HCT116 (cell line): ENCODE data around the gene NMRAL1. TPM values are rescaled to one million over a fixed set of nuclear protein-coding genes. Genes with fewer than 3 reads are reported as not detected.

Experiments
- ATAC-seq: fragments of 200-7000 bp; cut with Tn5 transposase; 2 replicates; pipeline ENCODE4 v1.9.1; 2020; ENCODE audit warnings: mild to moderate bottlenecking, moderate library complexity
- BruUV-seq: library from RNA; stranded (reverse); fragments of 400-500 nt; replicated peaks from 2 replicates; lab custom pipeline; 2021; lab: Mats Ljungman, UMichigan
- CTCF ChIA-PET: fragments of 300-600 bp; sonication (Branson Sonifier 250); formaldehyde crosslinking; loops from one replicate; lab custom pipeline; 2021; ENCODE audit warnings: antibody characterized with exemption; lab: Charles Lee
- POLR2A ChIA-PET: fragments of 300-600, 350-600 bp; sonication (Branson Sonifier 250); formaldehyde crosslinking; loops from one replicate; lab custom pipeline; 2021; ENCODE audit warnings: antibody characterized with exemption; lab: Charles Lee
- RAD21 ChIA-PET, 2 experiments: fragments of 300-600 bp; sonication (Branson Sonifier 250); formaldehyde crosslinking; loops; one replicate each; lab custom pipeline; 2023; ENCODE audit warnings: low total read pairs in 2 of 2; ENCODE audit not compliant: uncharacterized antibody in 2 of 2, unreplicated experiment in 2 of 2, low non-redundant PET in 1 of 2; lab: Charles Lee
- DNase-seq: peaks from one replicate; pipeline ENCODE4 v3.0.0-alpha.2; 2010; ENCODE audit warnings: low read depth, low spot score
- H2AFZ ChIP-seq: fragments of 200-600 bp; shearing (Covaris generic), sonication (generic); 2 replicates; pipeline ENCODE4 v1.6.1; 2017; ENCODE audit warnings: low read depth, mixed run types, mixed read lengths, antibody characterized with exemption, low read length; ENCODE audit not compliant: poor library complexity, severe bottlenecking
- H3K27ac ChIP-seq: 2 replicates; pipeline ENCODE4 v1.5.1; 2012; ENCODE audit warnings: low read depth, low read length
- H3K27me3 ChIP-seq: fragments of 200-600 bp; sonication (generic); 2 replicates; pipeline ENCODE4 v1.6.1; 2016; ENCODE audit warnings: mixed run types, low read length, mixed read lengths; ENCODE audit not compliant: insufficient read depth
- H3K36me3 ChIP-seq, 2 experiments: fragments of 200-500 bp in 1 of 2; fragments of 200-600 bp in 1 of 2; sonication (Bioruptor generic) in 1 of 2; sonication (generic) in 1 of 2; 2 replicates each; pipeline versions ENCODE4 v1.5.1 to v1.6.1; 2014 to 2016; ENCODE audit warnings: low read length in 2 of 2, inconsistent platforms in 1 of 2, mixed read lengths in 1 of 2, mixed run types in 1 of 2; ENCODE audit not compliant: insufficient read depth in 2 of 2, control insufficient read depth in 1 of 2
- H3K4me1 ChIP-seq, 2 experiments: fragments of 200-600 bp in 1 of 2; sonication (generic) in 1 of 2; 2 replicates each; pipeline versions ENCODE4 v1.5.1 to v1.6.1; 2012 to 2017; ENCODE audit warnings: low read length in 2 of 2, inconsistent platforms in 1 of 2, mild to moderate bottlenecking in 1 of 2, mixed read lengths in 1 of 2, mixed run types in 1 of 2, moderate library complexity in 1 of 2; ENCODE audit not compliant: insufficient read depth in 2 of 2, control insufficient read depth in 1 of 2
- H3K4me2 ChIP-seq: fragments of 200-600 bp; sonication (generic); 2 replicates; pipeline ENCODE4 v1.6.1; 2017; ENCODE audit warnings: mixed run types, low read length, mixed read lengths
- H3K4me3 ChIP-seq, 2 experiments: fragments of 200-600 bp in 1 of 2; sonication (generic) in 1 of 2; replicated peaks in 1 of 2; 2 replicates each; pipeline ENCODE4 v1.5.1; 2011 to 2016; ENCODE audit warnings: low read length in 2 of 2, control low read depth in 1 of 2, low read depth in 1 of 2, mild to moderate bottlenecking in 1 of 2, mixed read lengths in 1 of 2, mixed run types in 1 of 2
- H3K79me2 ChIP-seq: fragments of 200-600 bp; sonication (generic); 2 replicates; pipeline ENCODE4 v1.6.1; 2017; ENCODE audit warnings: mild to moderate bottlenecking, mixed run types, low read length, moderate library complexity, mixed read lengths; ENCODE audit not compliant: insufficient read depth
- H3K9ac ChIP-seq: fragments of 200-600 bp; sonication (generic); 2 replicates; pipeline ENCODE4 v1.6.1; 2016; ENCODE audit warnings: low read length, mixed read lengths
- H3K9me2 ChIP-seq: fragments of 200-600 bp; sonication (generic), shearing (Covaris generic); 2 replicates; pipeline ENCODE4 v1.6.1; 2017; ENCODE audit warnings: mixed run types, mild to moderate bottlenecking, moderate library complexity; ENCODE audit not compliant: insufficient read depth
- H3K9me3 ChIP-seq, 2 experiments: fragments of 200-500 bp in 1 of 2; fragments of 200-600 bp in 1 of 2; sonication (Bioruptor generic) in 1 of 2; sonication (generic) in 1 of 2; 2 replicates each; pipeline ENCODE4 v1.6.1; 2014 to 2017; ENCODE audit warnings: low read length in 2 of 2, mixed read lengths in 2 of 2, inconsistent platforms in 1 of 2, low read depth in 1 of 2, mild to moderate bottlenecking in 1 of 2, mixed run types in 1 of 2, moderate library complexity in 1 of 2; ENCODE audit not compliant: control insufficient read depth in 1 of 2, insufficient read depth in 1 of 2
- H4K20me1 ChIP-seq: fragments of 200-600 bp; sonication (generic), shearing (Covaris generic); 2 replicates; pipeline ENCODE4 v1.6.1; 2017; ENCODE audit warnings: mixed run types, mild to moderate bottlenecking, moderate library complexity; ENCODE audit not compliant: insufficient read depth
- CBX3 ChIP-seq: IDR thresholded peaks from 2 replicates; pipeline ENCODE4 v1.6.1; 2012; ENCODE audit warnings: low read depth
- CEBPB ChIP-seq: IDR thresholded peaks from 2 replicates; pipeline ENCODE4 v1.6.1; 2012; ENCODE audit warnings: low read depth
- EZH2 ChIP-seq: fragments of 200-600 bp; sonication (generic); IDR thresholded peaks from 2 replicates; pipeline ENCODE4 v1.6.1; 2017; ENCODE audit warnings: antibody characterized with exemption, mixed run types
- EZH2phosphoT487 ChIP-seq: fragments of 200-600 bp; IDR thresholded peaks from 2 replicates; pipeline ENCODE4 v1.6.1; 2018; ENCODE audit warnings: antibody characterized with exemption, borderline replicate concordance
- JUND ChIP-seq: IDR thresholded peaks from 2 replicates; pipeline ENCODE4 v1.6.1; 2012
- POLR2A ChIP-seq: IDR thresholded peaks from 2 replicates; pipeline ENCODE4 v1.7.0; 2011; ENCODE audit warnings: borderline replicate concordance; ENCODE audit not compliant: insufficient read depth, insufficient read length; ENCODE audit errors: extremely low read depth
- POLR2AphosphoS5 ChIP-seq: IDR thresholded peaks from 2 replicates; pipeline ENCODE4 v1.6.1; 2011; ENCODE audit warnings: mild to moderate bottlenecking, low read depth, low read length, moderate library complexity
- SP1 ChIP-seq: IDR thresholded peaks from 2 replicates; pipeline ENCODE4 v1.6.1; 2012; ENCODE audit warnings: low read depth
- SRF ChIP-seq: IDR thresholded peaks from 2 replicates; pipeline ENCODE4 v1.6.1; 2012; ENCODE audit warnings: low read depth
- intact Hi-C: fragments of 100-400 bp; cut with micrococcal nuclease; formaldehyde crosslinking; loops from 2 replicates; pipeline ENCODE4 v1.10.0; 2022
- total RNA-seq: library from RNA; stranded (reverse); gene quantifications from one replicate; pipeline ENCODE4 v1.2.1, GENCODE V29; 2021; ENCODE audit not compliant: unreplicated experiment
- TF ChIP-seq, protein P1 (sequence below), 3 experiments: fragments of 200-600 bp in 1 of 3; sonication (generic) in 1 of 3; IDR thresholded peaks in 2 of 3; conservative IDR thresholded peaks in 1 of 3; 2 replicates each; pipeline ENCODE4 v1.5.1; 2012 to 2017; ENCODE audit warnings: low read depth in 2 of 3, low read length in 2 of 3, antibody characterized with exemption in 1 of 3, borderline replicate concordance in 1 of 3, control low read depth in 1 of 3, mild to moderate bottlenecking in 1 of 3, mixed read lengths in 1 of 3, mixed run types in 1 of 3, moderate library complexity in 1 of 3; ENCODE audit not compliant: insufficient read depth in 1 of 3
- TF ChIP-seq, protein P2 (sequence below): IDR thresholded peaks from 2 replicates; pipeline ENCODE4 v1.6.1; 2012
- TF ChIP-seq, protein P3 (sequence below): IDR thresholded peaks from 2 replicates; pipeline ENCODE4 v1.6.1; 2011; ENCODE audit warnings: mild to moderate bottlenecking, low read length, moderate library complexity; ENCODE audit not compliant: insufficient replicate concordance; ENCODE audit errors: extremely low read depth
- TF ChIP-seq, protein P4 (sequence below): IDR thresholded peaks from 2 replicates; pipeline ENCODE4 v1.6.1; 2012; ENCODE audit warnings: low read depth

Gene NMRAL1
- total RNA-seq, 1 experiment from 2014 or later = 76.7 TPM

DNA sequence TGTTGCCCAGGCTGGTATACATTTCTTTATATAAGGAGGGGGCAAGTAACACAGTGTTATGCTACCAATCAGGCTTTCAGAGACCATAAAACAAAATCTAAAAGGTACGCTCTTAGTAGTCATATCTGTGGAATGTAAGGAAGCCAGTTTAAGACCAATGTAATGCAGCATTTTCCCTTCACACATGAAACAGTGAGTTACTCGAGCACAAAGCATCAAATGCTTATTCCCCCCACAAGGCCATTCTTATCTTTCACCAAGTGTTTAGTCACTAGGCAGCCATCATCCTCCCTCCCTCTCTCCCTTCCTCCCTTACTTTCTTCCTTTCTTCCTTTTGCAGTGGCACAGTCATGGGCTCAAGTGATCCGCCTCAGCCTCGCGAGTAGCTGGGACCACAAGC lies 14.6 kb upstream of the NMRAL1 start:
- Histone ChIP-seq H3K4me1 (peaks cover 26 to 47% of the 10 kb centered on the region in 2 experiments), H3K27me3 (no peaks in the 10 kb centered on the region), H3K27ac (peak overlapping the region; percentile 52; the same call in 1 of the 2 replicates), H3K4me3 (no peak overlapping the region), H3K79me2 (peaks cover 68% of the 10 kb centered on the region), H4K20me1 (no peaks in the 10 kb centered on the region; the same call in 1 of the 2 replicates), H3K9me2 (no peaks in the 10 kb centered on the region), H3K4me2 (peak overlapping the region; percentile 7; the same call in 1 of the 2 replicates), H2AFZ (no peak overlapping the region), H3K9me3 (no peaks in the 10 kb centered on the region), H3K36me3 (peaks cover 3 to 4% of the 10 kb centered on the region in 2 experiments; a peak in 3 of 4 replicates), H3K9ac (peak overlapping the region; percentile 6; the same call in 1 of the 2 replicates)
- intact Hi-C loops = no loop called here
- POLR2A ChIA-PET = no interaction called here
- DNase-seq (no peak), ATAC-seq (peak; percentile 68)
- BruUV-seq = no TSS peak
- TF ChIP-seq POLR2A (no peak), CBX3 (no peak), CEBPB (no peak), SRF (no peak), EZH2phosphoT487 (no peak), JUND (no peak), POLR2AphosphoS5 (no peak), EZH2 (no peak), SP1 (no peak)
- TF ChIP-seq, protein P1, sequence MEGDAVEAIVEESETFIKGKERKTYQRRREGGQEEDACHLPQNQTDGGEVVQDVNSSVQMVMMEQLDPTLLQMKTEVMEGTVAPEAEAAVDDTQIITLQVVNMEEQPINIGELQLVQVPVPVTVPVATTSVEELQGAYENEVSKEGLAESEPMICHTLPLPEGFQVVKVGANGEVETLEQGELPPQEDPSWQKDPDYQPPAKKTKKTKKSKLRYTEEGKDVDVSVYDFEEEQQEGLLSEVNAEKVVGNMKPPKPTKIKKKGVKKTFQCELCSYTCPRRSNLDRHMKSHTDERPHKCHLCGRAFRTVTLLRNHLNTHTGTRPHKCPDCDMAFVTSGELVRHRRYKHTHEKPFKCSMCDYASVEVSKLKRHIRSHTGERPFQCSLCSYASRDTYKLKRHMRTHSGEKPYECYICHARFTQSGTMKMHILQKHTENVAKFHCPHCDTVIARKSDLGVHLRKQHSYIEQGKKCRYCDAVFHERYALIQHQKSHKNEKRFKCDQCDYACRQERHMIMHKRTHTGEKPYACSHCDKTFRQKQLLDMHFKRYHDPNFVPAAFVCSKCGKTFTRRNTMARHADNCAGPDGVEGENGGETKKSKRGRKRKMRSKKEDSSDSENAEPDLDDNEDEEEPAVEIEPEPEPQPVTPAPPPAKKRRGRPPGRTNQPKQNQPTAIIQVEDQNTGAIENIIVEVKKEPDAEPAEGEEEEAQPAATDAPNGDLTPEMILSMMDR (IDR thresholded peaks at IDR 0.05 in 2 of 3, conservative IDR thresholded peaks at IDR 0.05 in 1 of 3; ENCODE audit: borderline replicate concordance in 1 of 3, insufficient read depth in 1 of 3, low read depth in 2 of 3, low read length in 2 of 3) = no peak
- TF ChIP-seq, protein P2, sequence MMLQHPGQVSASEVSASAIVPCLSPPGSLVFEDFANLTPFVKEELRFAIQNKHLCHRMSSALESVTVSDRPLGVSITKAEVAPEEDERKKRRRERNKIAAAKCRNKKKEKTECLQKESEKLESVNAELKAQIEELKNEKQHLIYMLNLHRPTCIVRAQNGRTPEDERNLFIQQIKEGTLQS = no peak
- TF ChIP-seq, protein P3, sequence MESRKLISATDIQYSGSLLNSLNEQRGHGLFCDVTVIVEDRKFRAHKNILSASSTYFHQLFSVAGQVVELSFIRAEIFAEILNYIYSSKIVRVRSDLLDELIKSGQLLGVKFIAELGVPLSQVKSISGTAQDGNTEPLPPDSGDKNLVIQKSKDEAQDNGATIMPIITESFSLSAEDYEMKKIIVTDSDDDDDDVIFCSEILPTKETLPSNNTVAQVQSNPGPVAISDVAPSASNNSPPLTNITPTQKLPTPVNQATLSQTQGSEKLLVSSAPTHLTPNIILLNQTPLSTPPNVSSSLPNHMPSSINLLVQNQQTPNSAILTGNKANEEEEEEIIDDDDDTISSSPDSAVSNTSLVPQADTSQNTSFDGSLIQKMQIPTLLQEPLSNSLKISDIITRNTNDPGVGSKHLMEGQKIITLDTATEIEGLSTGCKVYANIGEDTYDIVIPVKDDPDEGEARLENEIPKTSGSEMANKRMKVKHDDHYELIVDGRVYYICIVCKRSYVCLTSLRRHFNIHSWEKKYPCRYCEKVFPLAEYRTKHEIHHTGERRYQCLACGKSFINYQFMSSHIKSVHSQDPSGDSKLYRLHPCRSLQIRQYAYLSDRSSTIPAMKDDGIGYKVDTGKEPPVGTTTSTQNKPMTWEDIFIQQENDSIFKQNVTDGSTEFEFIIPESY = no peak
- TF ChIP-seq, protein P4, sequence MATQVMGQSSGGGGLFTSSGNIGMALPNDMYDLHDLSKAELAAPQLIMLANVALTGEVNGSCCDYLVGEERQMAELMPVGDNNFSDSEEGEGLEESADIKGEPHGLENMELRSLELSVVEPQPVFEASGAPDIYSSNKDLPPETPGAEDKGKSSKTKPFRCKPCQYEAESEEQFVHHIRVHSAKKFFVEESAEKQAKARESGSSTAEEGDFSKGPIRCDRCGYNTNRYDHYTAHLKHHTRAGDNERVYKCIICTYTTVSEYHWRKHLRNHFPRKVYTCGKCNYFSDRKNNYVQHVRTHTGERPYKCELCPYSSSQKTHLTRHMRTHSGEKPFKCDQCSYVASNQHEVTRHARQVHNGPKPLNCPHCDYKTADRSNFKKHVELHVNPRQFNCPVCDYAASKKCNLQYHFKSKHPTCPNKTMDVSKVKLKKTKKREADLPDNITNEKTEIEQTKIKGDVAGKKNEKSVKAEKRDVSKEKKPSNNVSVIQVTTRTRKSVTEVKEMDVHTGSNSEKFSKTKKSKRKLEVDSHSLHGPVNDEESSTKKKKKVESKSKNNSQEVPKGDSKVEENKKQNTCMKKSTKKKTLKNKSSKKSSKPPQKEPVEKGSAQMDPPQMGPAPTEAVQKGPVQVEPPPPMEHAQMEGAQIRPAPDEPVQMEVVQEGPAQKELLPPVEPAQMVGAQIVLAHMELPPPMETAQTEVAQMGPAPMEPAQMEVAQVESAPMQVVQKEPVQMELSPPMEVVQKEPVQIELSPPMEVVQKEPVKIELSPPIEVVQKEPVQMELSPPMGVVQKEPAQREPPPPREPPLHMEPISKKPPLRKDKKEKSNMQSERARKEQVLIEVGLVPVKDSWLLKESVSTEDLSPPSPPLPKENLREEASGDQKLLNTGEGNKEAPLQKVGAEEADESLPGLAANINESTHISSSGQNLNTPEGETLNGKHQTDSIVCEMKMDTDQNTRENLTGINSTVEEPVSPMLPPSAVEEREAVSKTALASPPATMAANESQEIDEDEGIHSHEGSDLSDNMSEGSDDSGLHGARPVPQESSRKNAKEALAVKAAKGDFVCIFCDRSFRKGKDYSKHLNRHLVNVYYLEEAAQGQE = no peak
- RAD21 ChIA-PET = no interaction called here
- CTCF ChIA-PET = no interaction called here
